ENCODE results near the gene ZBTB6. TPM values are rescaled to one million over a fixed set of nuclear protein-coding genes. Genes with fewer than 3 reads are reported as not detected.

The ZBTB6 gene
- total and polyA plus RNA-seq, 9 donors = 5.3 to 13.8 (median 9.5) TPM

DNA sequence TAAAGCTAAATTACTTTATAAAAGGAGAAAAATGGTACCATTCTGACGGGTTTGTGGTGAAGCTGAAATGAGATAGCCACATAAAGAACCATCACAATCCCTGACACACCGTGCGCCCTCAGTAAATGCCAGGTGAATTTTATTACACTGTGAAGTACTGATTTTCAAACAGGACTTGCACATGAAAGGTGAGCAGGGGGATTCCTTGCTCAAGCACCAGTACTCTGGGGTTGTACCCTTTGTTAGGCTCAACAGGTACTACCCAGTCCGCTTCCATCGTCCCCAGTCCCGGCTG lies 27.3 kb upstream of the ZBTB6 start:
- intact Hi-C loops (cut with DNase I) = no loop called here
- H3K4me3 ChIP-seq = no peak overlapping the region

GRCh38 chr9:122939601-122940000 lies 26.5 kb upstream of the ZBTB6 start:
- no peaks in the 10 kb centered on the region for H3K27me3 ChIP-seq
- no peak overlapping the region for H3K27ac ChIP-seq
- 88 to 90% (median 89%) methylated on average over 4 of the region's 4 CpGs for WGBS, 3 donors

More for the DNA sequence above, 27.3 kb upstream of the ZBTB6 start:
- 26 to 35% (median 31%) methylated on average over 6 of the region's 6 CpGs for WGBS, 3 donors
- Histone ChIP-seq H3K9me3 (no peaks in the 10 kb centered on the region), H3K27ac (no peak overlapping the region), H3K4me1 (ENCODE audit: insufficient read depth) (peaks cover 6% of the 10 kb centered on the region), H3K27me3 (no peaks in the 10 kb centered on the region), H3K36me3 (no peaks in the 10 kb centered on the region)
- TF ChIP-seq EP300 (IDR thresholded peaks at IDR 0.05) (no peak), POLR2A (IDR thresholded peaks at IDR 0.05) (no peak), CTCF (IDR thresholded peaks at IDR 0.05) (no peak)
- DNase-seq = no peak

DNA sequence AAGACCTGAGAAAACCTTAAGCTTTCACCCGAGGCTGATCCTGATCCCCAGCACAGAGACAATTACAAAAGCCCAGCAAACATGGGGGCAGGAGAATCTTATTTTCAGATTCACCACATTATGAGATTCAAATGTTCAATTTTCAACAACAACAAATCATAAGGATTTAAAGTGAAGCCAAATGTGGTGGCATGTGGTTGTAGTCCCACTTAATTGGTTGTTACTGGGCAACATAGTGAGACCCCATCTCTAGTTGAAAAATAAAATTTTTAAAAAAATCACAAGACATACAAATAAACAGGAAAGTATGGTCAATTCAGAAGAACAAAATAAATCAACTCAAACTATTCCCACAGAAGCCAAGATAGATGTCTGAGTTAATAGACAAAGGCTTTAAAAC lies 23.8 kb upstream of the ZBTB6 start:
- Histone ChIP-seq H3K36me3 (no peaks in the 10 kb centered on the region), H3K4me1 (ENCODE audit: insufficient read depth) (peaks cover 4% of the 10 kb centered on the region), H3K27ac (no peak overlapping the region), H3K27me3 (no peaks in the 10 kb centered on the region), H3K4me3 (no peak overlapping the region), H3K9me3 (no peaks in the 10 kb centered on the region)
- no peak for DNase-seq
- intact Hi-C loops (cut with DNase I) = no loop called here
- 65 to 75% (median 67%) methylated on average over 1 of the region's 1 CpG for WGBS, 3 donors
- TF ChIP-seq CTCF (IDR thresholded peaks at IDR 0.05) (no peak), EP300 (IDR thresholded peaks at IDR 0.05) (no peak), POLR2A (IDR thresholded peaks at IDR 0.05) (no peak)

More at GRCh38 chr9:122939601-122940000, 26.5 kb upstream of the ZBTB6 start:
- intact Hi-C loops (cut with DNase I) = no loop called here
- H3K9me3 ChIP-seq = no peaks in the 10 kb centered on the region
- DNase-seq = no peak
- no peaks in the 10 kb centered on the region for H3K36me3 ChIP-seq
- TF ChIP-seq POLR2A (IDR thresholded peaks at IDR 0.05) (no peak), EP300 (IDR thresholded peaks at IDR 0.05) (no peak), CTCF (IDR thresholded peaks at IDR 0.05) (no peak)
- no peak overlapping the region for H3K4me3 ChIP-seq
- peaks cover 5% of the 10 kb centered on the region for H3K4me1 ChIP-seq (ENCODE audit: insufficient read depth)

DNA sequence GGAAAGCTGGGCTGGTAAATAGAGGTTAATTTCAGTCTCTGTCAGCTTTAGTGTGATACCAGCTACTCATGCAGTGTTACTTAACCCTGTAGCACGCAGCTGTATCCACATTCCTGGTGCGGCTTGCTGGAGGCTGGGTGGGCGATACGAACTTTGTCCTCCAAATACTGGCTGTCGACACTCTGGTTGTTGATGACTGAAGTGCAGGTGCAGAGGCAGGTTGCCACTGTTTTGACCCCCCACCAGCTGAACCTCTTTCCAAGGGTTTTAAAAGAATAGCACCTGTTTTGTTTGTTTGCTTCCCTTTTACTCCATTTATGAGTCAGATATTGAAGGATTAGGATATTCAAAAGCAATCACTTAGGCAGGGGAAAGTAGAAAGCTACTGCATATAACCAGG lies 23.3 kb upstream of the ZBTB6 start:
- H3K27me3 ChIP-seq = no peaks in the 10 kb centered on the region
- no peak overlapping the region for H3K4me3 ChIP-seq
- H3K36me3 ChIP-seq = no peaks in the 10 kb centered on the region
- H3K4me1 ChIP-seq (ENCODE audit: insufficient read depth) = peaks cover 4% of the 10 kb centered on the region
- DNase-seq = no peak
- no peak overlapping the region for H3K27ac ChIP-seq
- H3K9me3 ChIP-seq = no peaks in the 10 kb centered on the region
- WGBS, 3 donors = 91 to 94% (median 93%) methylated on average over 5 of the region's 5 CpGs
- intact Hi-C loops (cut with DNase I) = no loop called here
- TF ChIP-seq CTCF (IDR thresholded peaks at IDR 0.05) (no peak), POLR2A (IDR thresholded peaks at IDR 0.05) (no peak), EP300 (IDR thresholded peaks at IDR 0.05) (no peak)
